Activated T-cell treated with anti-CD3 and anti-CD28 coated beads, Interleukin-2, amount 50 U/mL, for 4 hours (primary cell): ENCODE data around the gene AVEN. TPM values are rescaled to one million over a fixed set of nuclear protein-coding genes. Genes with fewer than 3 reads are reported as not detected.
A peak's percentile ranks its signal among the peaks of the same experiment; 100 is the strongest.
"Not testable (repeated sequence)": the region's sequence is repeated elsewhere in the genome, so short reads cannot be mapped to it uniquely, and the experiment has no call there.

Source experiments
- ATAC-seq, 2 donors: fragments of 200-7000 bp; cut with Tn5 transposase; one replicate each; pipeline ENCODE4 v1.10.0; 2021
- DNase-seq: peaks from one replicate; pipeline ENCODE4 v3.0.0-alpha.2; 2020
- H3K27me3 Mint-ChIP-seq: one replicate; pipeline ENCODE4 v1.8.0; 2021; ENCODE audit warnings: low read depth, mixed read lengths
- H3K36me3 Mint-ChIP-seq: one replicate; pipeline ENCODE4 v1.8.0; 2022; ENCODE audit warnings: mixed read lengths; ENCODE audit not compliant: insufficient read depth
- H3K4me1 Mint-ChIP-seq: one replicate; pipeline ENCODE4 v1.8.0; 2021; ENCODE audit warnings: low read depth, mixed read lengths
- H3K4me3 Mint-ChIP-seq: one replicate; pipeline ENCODE4 v1.8.0; 2021; ENCODE audit warnings: mild to moderate bottlenecking, moderate library complexity, mixed read lengths
- H3K9me3 Mint-ChIP-seq: one replicate; pipeline ENCODE4 v1.8.0; 2021; ENCODE audit warnings: mixed read lengths
- total RNA-seq, 3 donors: library from RNA; stranded (reverse); gene quantifications; one replicate each; pipeline ENCODE4 v1.2.1, GENCODE V29; 2021

Gene AVEN
- total RNA-seq, 3 donors from 2014 or later = 14.7 to 17.9 (median 17.2) TPM

GRCh38 chr15:34054081-34054707 lies 15.2 kb upstream of the AVEN start:
- no peaks in the 10 kb centered on the region for H3K27me3 Mint-ChIP-seq

GRCh38 chr15:34050385-34050784 lies 11.4 kb upstream of the AVEN start:
- H3K36me3 Mint-ChIP-seq = peaks cover 17% of the 10 kb centered on the region
- not testable (repeated sequence) for DNase-seq, H3K4me1 Mint-ChIP-seq, ATAC-seq, H3K27me3 Mint-ChIP-seq, H3K4me3 Mint-ChIP-seq
- H3K9me3 Mint-ChIP-seq = peaks cover 23% of the 10 kb centered on the region

More at GRCh38 chr15:34054081-34054707, 15.2 kb upstream of the AVEN start:
- ATAC-seq (no peak), DNase-seq (no peak)
- Mint-ChIP-seq H3K4me3 (no peak overlapping the region), H3K4me1 (no peaks in the 10 kb centered on the region), H3K9me3 (peaks cover 20% of the 10 kb centered on the region), H3K36me3 (peaks cover 15% of the 10 kb centered on the region)

- Mint-ChIP-seq H3K27me3 (no peaks in the 10 kb centered on the region), H3K36me3 (peaks cover 17% of the 10 kb centered on the region), H3K4me1 (no peaks in the 10 kb centered on the region), H3K9me3 (peaks cover 23% of the 10 kb centered on the region), H3K4me3 (no peak overlapping the region)
- DNase-seq (no peak), ATAC-seq (no peak)
Measured at GRCh38 chr15:34049112-34049511, 10.1 kb upstream of the AVEN start.

GRCh38 chr15:34047893-34048775 lies 9.1 kb upstream of the AVEN start:
- DNase-seq (no peak), ATAC-seq (no peak)
- Mint-ChIP-seq H3K9me3 (peaks cover 23% of the 10 kb centered on the region), H3K4me1 (no peaks in the 10 kb centered on the region), H3K27me3 (no peaks in the 10 kb centered on the region), H3K36me3 (peaks cover 17% of the 10 kb centered on the region), H3K4me3 (no peak overlapping the region)

- H3K36me3 Mint-ChIP-seq = peaks cover 13% of the 10 kb centered on the region
- no peak for ATAC-seq
- H3K9me3 Mint-ChIP-seq = peaks cover 22% of the 10 kb centered on the region
- no peaks in the 10 kb centered on the region for H3K4me1 Mint-ChIP-seq
- H3K4me3 Mint-ChIP-seq = no peak overlapping the region
- no peaks in the 10 kb centered on the region for H3K27me3 Mint-ChIP-seq
- no peak for DNase-seq
Measured at GRCh38 chr15:34046471-34047145, 7.6 kb upstream of the AVEN start.

GRCh38 chr15:34043813-34044212 lies 4.8 kb upstream of the AVEN start:
- Mint-ChIP-seq H3K27me3 (no peaks in the 10 kb centered on the region), H3K36me3 (no peaks in the 10 kb centered on the region), H3K9me3 (no peaks in the 10 kb centered on the region), H3K4me1 (peaks cover 14% of the 10 kb centered on the region), H3K4me3 (no peak overlapping the region)
- DNase-seq (no peak), ATAC-seq (no peak)

- DNase-seq = no peak
- no peaks in the 10 kb centered on the region for H3K9me3 Mint-ChIP-seq
- peaks cover 14% of the 10 kb centered on the region for H3K4me1 Mint-ChIP-seq
- no peak overlapping the region for H3K4me3 Mint-ChIP-seq
- H3K36me3 Mint-ChIP-seq = no peaks in the 10 kb centered on the region
- no peaks in the 10 kb centered on the region for H3K27me3 Mint-ChIP-seq
- no peak for ATAC-seq
Measured at GRCh38 chr15:34043391-34043790, 4.4 kb upstream of the AVEN start.

- DNase-seq (no peak), ATAC-seq (no peak)
- Mint-ChIP-seq H3K4me1 (peaks cover 19% of the 10 kb centered on the region), H3K36me3 (no peaks in the 10 kb centered on the region), H3K4me3 (peak overlapping the region; percentile 89), H3K27me3 (no peaks in the 10 kb centered on the region), H3K9me3 (no peaks in the 10 kb centered on the region)
Measured at GRCh38 chr15:34039790-34040113, 748 bp upstream of the AVEN start.

- peaks cover 19% of the 10 kb centered on the region for H3K4me1 Mint-ChIP-seq
- no peaks in the 10 kb centered on the region for H3K36me3 Mint-ChIP-seq
- peak overlapping the region; percentile 91 for H3K4me3 Mint-ChIP-seq
- H3K9me3 Mint-ChIP-seq = no peaks in the 10 kb centered on the region
- peak; percentile 76 to 79 for ATAC-seq
- H3K27me3 Mint-ChIP-seq = no peaks in the 10 kb centered on the region
- peak; percentile 74 for DNase-seq
Measured at GRCh38 chr15:34038023-34038870, 757 bp downstream of the AVEN start.

- no peak overlapping the region for H3K4me3 Mint-ChIP-seq
- ATAC-seq (peak; percentile 53 to 92), DNase-seq (peak; percentile 12)
Measured at GRCh38 chr15:34031987-34032760, 6.8 kb downstream of the AVEN start.

GRCh38 chr15:34027606-34028005 lies 11.4 kb downstream of the AVEN start:
- Mint-ChIP-seq H3K27me3 (no peaks in the 10 kb centered on the region), H3K4me3 (no peak overlapping the region), H3K9me3 (peaks cover 4% of the 10 kb centered on the region), H3K36me3 (peaks cover 8% of the 10 kb centered on the region), H3K4me1 (peaks cover 1% of the 10 kb centered on the region)
- ATAC-seq (no peak), DNase-seq (no peak)

More at GRCh38 chr15:34031987-34032760, 6.8 kb downstream of the AVEN start:
- Mint-ChIP-seq H3K36me3 (peaks cover 5% of the 10 kb centered on the region), H3K9me3 (peaks cover 4% of the 10 kb centered on the region), H3K27me3 (no peaks in the 10 kb centered on the region), H3K4me1 (peaks cover 4% of the 10 kb centered on the region)

GRCh38 chr15:34025252-34025651 lies 13.8 kb downstream of the AVEN start:
- DNase-seq = no peak
- no peak overlapping the region for H3K4me3 Mint-ChIP-seq
- H3K36me3 Mint-ChIP-seq = peaks cover 11% of the 10 kb centered on the region
- H3K4me1 Mint-ChIP-seq = no peaks in the 10 kb centered on the region
- no peaks in the 10 kb centered on the region for H3K27me3 Mint-ChIP-seq
- ATAC-seq = no peak
- H3K9me3 Mint-ChIP-seq = peaks cover 4% of the 10 kb centered on the region

- ATAC-seq (no peak), DNase-seq (no peak)
- Mint-ChIP-seq H3K4me3 (no peak overlapping the region), H3K4me1 (no peaks in the 10 kb centered on the region), H3K27me3 (no peaks in the 10 kb centered on the region), H3K36me3 (peaks cover 10% of the 10 kb centered on the region), H3K9me3 (peaks cover 4% of the 10 kb centered on the region)
Measured at GRCh38 chr15:34023907-34024306, 15.1 kb downstream of the AVEN start.
